Measurements from ENCODE around the gene TLR7.

- TF ChIP-seq POLR2AphosphoS5 (IDR thresholded peaks at IDR 0.05; ENCODE audit: borderline replicate concordance, low read depth, low read length) (no peak), EZH2 (IDR thresholded peaks at IDR 0.05) (no peak), FOXP2 (optimal IDR thresholded peaks at IDR 0.05; ENCODE audit: control extremely low read depth, extremely low read length, insufficient read depth) (no peak)
Observed at GRCh38 chrX:12894074-12895030, 27.5 kb downstream of the TLR7 start.
